C4-2B (cell line): Measurements from ENCODE around the gene MDFI.

Source experiments
- CTCF ChIP-seq: fragments of 450-650 bp; conservative IDR thresholded peaks from 2 replicates; pipeline ENCODE4 v1.5.1; 2017; ENCODE audit warnings: mild to moderate bottlenecking
- ZFX ChIP-seq: fragments of 450-650 bp; IDR thresholded peaks from 2 replicates; pipeline ENCODE4 v1.6.1; 2017

DNA sequence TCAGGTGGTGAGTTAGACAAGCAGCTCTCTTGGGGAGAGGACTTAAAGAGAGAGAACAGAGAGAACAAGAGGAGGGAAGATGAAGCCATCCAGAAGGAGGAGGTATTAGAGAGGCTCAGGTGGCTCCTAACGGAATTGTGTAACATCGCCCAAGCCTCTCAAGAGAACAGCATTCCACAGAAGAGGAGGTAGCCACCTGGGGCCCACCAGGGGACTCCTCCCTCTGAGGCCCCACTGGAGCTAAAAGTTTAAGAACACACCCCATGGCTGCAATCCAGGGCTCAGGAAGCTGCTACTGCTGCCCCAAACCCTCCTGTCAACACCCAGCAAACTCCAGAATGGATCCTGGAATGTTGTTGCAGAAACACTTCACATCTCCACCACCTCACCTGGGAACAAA lies 23.6 kb upstream of the MDFI start:
- TF ChIP-seq CTCF (no peak), ZFX (no peak)
